HG03565 (cell line): Measurements from ENCODE around the gene ADD1.

Experiments
- ATAC-seq: cut with Tn5 transposase; IDR thresholded peaks from one replicate; pipeline ENCODE4 v1.9.1; 2021; ENCODE audit warnings: mild to moderate bottlenecking, moderate library complexity; ENCODE audit not compliant: unreplicated experiment

The ADD1 gene

DNA sequence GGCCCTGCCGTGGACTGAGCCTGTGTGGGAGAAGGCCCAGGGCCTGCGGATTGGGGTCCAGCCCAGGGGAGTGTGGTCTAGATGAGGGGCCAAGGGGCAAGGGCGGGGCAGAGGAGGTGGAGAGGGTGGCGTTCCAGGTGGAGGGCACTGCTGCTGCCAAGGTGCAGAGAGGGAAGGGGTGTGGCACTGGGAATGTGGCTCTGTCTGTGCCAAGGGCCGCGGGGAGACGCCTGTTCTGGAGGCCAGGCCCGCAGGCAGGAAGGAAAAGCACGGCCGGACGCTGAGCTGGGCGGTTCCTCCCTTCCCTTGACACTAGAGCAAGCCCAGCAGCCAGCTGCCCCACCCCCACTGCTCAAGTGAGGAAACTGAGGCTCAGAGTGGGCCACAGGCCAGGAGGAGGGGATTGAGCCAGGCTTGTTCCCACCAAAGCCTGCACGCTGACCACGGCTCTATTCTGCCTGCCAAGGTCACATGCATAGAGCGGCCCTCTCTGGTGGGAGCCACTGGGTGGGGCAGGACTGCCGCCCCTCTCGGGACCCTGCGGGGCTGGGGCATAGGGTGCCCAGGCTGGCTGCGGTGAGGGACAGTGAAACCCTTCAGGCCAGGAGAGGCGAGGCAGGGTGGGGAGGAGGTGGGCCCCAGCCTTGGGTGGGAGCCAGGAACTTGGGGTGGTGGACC is 37.8 kb upstream of the ADD1 start:
- no peak for ATAC-seq

DNA sequence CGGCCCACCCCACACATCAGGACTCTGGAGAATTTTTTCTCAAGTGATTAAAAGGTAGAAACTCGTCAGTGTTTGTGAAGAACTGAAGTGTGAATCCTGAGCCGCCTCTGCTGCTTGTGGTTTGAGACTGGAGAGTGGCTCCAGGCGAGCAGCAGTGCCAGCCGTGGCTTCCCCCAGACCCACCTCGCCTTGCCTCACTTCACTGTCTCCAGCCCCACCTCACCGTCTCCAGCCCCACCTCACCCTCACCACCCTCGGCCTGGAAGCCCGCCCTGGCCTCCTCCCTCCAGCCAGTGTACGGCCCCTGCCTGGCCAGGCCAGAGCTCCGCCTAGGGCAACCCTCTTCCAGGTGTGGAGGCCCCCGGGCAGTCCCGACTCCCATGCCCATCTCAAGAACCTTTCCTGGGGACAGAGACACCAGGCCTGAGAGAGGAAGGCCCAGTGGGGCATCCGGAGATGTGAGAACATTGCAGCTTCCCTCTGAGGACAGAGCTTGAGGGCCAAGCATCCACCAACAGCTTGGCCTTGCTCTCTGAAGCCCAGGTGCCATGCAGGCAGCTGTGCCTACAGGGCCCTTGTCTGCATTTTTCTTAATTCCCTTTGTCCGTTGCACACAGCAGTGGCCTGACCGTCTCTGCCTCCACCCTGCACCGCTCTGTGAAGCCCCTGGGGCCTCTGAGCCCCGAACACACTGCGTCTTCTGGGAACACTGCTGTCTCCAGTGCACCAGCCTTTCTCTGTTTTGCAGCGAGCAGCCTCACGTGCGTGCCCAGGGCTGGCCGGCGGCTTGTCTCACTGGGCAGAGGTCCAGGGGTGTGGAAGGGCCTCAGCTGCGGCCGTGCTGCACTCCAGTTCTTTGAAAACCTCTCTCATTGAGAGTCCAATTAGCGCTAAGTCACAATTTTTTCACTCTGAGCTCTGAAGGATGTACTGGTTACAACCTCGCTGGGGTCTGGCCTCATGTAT is 37.0 kb upstream of the ADD1 start:
- no peak for ATAC-seq

DNA sequence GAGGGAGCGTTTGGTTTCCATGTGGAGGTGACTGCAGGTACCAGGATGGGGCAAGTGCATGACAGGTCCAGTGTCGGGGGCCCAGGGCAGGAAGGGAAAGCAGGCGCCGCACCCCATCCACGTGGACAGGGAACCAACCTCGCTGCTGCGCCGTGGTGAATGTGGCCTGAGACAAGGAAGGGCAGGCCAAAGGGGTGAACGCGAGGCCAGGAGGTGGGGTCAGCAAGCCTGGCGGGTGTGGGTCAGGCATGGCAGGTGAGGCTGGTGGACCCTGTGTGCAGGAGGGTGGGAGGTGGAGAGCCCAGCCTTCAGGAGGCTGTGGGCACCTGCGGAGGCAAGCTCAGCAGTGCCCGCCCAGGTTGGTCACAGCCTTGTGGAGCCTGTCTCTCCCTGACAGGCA is 36.1 kb upstream of the ADD1 start:
- no peak for ATAC-seq

DNA sequence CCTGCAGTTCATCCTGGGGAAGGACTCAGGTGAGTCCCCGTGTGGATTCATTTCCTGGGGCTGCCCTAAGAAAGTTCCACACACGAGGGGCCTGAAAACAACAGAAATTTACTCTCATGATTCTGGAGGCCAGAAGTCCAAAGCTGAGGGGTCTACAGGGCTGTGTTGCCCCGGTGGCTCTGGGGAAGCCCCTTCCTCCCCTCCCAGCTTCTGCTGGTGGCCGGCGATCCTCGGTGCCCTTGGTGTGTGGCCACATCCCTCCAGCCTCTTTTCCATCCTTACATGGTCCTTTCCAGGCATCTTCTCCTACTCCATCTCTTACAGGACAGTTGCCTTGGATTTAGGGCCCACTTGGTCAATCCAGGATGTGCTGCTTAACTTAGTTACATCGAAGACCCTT is 35.6 kb upstream of the ADD1 start:
- ATAC-seq: no peak

DNA sequence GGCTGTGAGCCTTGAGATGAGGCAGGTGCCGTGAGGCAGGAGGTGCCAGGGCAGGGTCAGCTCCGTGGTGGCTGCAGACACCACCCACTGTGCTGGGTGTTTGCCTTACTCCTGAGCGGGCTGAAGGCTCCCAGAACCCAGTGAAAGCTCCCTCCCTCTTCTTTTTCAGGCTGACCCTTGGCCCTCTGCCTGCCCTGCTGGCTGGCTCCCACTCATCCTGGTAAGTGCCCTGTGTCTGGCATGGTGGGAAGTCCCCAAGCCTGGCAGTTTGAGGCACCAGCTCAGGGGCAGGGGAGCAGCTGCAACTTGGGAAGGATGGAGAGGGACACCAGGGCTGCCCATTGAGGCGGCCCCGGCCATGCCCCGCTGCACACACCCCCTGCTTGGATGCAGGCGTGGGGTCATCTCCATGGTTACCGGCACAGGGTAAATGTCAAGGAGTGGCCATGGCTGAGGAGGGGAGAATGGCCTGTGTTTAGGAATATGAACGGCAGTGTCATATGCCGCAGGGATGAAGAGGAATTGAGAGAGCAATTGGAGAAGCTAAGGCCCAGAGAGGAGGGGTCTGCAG is 33.9 kb upstream of the ADD1 start:
- ATAC-seq: no peak

DNA sequence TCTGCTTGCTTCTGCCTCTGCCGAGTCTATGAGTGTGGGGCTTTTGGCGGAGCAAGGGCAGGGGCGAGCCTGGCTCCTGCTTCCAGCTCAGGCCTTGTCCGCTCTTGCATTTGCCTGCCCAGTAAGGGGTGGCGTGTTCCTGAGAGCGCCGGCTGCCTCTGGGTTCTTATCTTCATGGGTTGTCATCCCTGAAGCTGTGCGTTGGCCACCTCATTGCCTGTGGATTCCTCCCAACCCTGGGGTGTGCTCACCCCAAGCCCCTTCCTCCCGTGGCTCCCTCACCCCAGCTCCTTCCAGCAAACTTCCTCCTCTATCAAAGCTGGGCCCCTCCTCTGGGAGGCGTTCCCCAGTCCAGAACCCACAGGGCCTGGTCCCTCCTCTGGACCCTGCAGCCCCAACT is 33.3 kb upstream of the ADD1 start:
- no peak for ATAC-seq

DNA sequence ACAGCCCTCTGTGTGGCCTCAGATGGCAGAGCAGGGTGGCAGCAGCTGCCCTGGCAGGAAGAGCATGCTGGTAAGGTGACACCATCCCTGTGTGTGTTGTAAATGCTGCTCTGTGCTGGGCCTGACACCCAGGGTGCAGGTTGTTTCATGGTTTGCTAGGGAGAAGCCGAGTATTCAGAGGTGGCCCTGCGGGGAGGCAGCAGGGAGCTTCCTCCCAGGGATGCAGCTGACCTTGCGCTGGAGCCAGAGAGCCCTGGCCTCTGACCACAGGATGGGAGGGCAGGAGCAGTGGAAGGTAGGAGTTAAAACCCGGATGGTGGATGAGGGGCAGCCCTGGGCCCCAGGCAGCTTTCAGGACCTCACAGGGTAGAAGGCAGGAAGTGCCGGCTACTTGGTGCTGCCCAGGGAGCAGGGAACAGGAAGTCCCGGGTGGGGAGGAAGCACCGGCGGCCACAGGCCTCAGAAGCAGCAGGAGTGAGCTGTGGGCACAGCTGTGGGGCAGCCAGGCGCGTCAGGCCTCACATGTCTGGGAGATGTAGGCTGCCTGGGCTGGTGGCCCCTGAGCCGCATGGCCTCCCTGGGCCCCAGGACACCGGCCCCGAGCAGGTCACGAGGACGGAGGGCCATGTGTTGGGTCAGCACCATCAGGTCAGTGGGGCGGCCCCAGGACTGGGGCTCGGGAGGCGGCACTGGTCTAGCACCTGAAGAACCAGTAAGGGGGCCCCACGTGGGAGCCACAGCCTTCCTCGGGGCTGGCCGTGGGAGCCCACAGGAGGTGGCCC is 31.6 kb upstream of the ADD1 start:
- ATAC-seq: peak; percentile 43

DNA sequence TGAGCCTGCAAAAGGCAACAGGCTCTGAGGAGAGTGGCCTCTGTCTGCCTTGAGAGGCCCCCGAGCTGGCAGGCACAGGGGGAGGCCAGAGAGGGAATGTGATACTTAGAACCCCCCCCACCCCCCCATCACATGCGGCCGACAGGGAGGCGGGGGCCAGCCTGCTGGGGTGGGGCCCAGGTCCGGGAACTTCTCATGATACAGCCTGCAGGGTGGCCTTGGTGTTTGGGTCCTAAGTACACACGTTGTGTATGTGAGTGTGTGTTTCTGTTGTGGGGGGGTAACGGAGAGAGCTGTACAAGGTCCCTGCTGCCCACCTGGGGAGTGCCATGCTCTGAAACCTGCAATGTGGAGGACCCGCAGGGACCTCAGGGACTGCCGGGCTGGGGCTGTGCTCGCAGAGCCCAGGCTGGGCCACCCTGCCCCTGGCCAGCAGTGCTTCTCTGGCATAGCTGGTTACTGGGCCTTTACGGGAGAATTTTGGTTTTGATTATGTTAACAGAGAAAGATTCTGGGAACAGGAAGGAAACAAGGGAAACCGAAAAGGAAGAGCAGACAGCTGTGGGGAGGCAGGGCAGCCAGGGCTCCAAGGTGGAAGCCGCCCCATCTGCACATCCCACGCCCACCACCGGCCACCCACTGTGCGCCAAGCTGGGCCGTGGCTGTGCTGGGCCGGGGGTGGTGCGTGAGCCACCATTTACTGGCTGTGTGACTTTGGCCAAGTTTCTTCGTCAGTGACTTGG is 30.9 kb upstream of the ADD1 start:
- ATAC-seq: no peak

DNA sequence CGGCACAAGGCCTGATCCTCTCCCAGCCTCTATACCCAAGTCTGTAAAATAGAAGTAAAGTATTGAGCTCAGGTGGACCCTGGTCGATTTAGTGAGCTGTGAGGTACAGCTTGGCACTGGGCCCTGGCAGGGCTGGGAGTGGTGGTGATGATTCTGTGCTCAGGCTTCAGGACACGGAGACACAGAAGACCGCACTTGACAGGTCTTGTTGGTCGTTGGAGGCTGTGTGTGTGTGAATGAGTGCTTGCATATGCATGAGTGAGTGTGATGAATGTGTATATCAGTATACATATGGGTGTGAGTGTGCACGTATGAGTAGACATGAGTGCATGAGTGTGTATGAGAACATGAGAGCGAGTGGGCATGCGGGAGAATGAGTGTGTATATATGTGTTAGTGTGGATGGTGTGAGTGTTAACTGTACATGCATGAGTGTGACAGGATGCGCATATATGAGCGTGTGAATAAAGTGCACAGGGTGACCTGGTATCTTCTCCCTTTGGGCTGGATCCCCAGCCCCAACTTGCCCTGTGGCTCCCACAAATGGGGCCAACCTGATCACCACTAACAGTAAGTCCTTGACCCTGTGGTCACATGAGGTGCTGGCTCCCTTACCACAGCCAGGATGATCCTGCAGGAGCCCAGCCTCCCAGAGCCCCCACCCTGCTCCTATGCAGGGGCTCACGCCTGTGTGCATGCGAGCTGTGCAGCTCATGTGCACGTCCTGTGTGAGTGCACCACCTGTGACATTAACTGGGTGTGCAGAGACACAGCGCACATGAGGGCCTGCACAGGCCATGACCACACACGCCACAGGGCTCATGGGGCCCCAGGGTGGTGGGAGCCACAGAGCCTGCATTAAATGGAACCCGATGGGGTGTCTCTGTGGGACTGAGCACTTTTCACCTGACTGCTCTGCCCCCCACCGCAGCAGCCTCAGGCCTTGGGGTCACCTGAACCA is 29.9 kb upstream of the ADD1 start:
- no peak for ATAC-seq

DNA sequence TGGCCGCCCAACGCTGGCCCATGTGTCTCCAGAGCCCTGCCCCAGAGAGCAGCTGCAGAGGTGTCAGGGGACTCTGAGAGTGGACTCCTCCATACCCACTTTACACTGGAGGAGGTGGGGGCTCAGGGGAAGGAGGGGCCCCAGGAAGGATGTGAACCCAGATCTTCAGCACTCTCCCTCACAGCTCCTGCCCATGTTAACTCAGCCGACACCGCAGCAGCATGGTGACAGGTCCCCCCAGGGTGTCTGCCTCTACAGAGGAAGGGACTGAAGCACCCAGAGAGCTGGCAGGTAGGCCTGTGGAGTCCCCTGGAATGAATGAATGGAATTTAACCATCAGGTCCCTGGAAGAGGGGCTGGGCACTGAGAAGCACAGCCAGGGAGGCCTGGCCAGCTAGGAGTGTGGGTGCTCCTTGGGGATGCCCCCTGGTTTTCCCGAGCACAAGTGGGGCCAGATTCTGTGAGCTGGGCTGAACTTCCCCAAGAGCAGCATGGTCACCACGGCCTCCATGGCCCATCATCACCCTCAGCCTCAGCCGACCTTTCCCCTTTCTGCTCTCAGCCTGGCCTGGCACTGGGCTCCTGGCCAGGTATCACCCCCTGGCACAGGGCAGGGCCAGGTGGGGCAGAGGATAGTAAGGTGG is 28.9 kb upstream of the ADD1 start:
- no peak for ATAC-seq

DNA sequence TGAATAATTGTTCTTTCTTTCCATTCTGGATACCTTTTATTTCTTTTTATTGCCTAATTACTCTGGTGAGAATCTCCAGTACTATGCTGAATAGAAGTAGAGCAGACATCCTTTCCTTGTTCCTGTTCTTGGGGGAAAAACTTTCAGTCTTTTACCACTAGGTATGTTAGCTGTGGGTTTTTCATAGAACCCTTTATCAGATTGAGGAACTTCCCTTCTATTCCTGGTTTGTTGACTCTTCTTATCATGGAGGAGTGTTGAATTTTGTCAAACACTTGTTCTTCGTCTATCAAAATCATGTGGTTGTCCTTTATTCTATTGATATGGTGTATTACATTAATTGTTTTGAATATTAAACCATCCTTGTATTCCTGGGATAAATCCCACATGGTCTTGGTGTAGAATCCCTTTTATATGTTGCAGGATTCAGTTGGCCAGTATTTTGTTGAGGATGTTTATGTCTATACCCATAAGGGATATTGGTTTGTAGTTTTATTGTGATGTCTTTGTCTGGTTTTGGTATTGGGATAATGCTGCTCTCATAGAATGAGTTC is 27.2 kb upstream of the ADD1 start:
- ATAC-seq: no peak

DNA sequence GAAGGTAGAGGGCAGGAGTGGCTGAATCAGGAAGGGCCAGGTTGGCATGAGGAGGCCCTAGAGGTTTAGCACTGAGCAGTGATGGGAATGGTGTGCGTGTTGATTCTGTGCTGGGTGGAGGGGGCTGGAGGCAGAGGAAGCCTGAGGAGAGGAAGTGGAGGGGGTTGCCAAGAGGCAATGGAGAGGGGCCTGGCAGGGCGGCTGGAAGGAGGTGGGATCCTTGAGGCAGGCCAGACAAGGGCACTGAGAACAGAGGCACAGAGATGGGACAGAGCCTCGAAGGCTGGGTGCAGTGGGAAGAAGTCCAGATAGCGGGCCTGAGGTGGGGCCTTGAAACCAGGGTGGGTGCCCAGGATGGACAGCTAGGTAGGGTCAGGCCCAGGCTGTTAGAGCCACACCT is 26.5 kb upstream of the ADD1 start:
- no peak for ATAC-seq

DNA sequence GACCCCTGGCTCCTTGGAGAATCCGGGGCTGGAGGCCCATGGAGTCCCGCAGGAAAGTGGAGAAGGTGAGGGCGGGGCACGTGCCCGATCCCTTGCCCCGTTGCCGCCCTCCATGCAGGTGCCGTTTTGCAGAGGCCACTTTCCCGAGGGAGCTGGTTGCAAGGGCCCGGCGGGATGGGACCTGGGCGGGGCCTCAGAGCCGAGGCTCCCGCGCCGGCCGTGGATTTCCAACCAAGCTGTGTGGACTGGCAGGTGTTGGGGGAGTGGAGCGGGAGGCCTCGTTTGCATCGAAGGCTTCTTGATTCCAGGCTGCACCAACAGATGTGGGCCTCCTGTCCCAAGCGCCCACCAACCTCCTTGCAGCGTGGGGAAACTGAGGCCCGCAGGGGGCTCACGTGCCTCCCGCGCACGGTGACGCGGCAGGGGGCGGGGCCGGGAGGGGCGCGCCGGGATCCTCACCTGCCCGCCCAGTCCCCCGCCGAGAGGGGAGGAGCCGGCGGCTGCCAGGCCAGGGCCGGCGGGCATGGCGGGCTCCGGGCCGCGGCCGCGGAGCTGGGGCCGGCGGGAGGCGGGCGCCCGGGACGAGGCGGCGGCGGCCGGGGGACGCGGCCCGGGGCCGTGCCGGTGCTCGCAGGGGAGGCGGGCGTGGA is 25.8 kb upstream of the ADD1 start:
- ATAC-seq: no peak

DNA sequence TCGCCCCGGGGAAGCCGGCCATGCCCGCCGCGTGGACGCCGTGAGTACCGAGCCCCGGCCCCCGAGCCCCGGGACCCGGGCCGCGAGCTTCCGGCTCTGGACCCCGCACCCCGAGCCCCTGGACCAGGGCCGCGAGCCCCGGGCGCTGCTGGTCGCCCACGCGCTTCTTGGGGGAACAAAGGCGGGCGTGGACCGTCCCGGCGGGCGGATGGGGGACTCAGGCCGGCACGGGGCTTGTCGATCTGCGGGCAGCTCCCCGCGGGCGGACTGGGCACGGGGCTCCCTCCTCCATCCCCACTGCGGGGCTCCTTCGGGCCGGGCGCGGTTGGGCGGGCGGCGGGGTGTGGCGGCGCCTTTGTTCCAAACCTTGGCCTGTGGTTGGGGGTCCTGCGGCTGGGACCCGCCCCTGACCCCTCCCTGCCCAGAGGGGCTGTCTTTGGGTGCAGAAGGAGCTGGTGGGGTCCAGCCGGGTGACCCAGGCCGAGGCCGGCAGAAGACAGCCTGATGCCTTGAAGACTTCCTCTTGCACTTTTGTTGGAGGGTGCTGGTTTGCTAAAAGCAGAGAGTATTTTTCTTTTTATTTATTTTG is 25.2 kb upstream of the ADD1 start:
- no peak for ATAC-seq

DNA sequence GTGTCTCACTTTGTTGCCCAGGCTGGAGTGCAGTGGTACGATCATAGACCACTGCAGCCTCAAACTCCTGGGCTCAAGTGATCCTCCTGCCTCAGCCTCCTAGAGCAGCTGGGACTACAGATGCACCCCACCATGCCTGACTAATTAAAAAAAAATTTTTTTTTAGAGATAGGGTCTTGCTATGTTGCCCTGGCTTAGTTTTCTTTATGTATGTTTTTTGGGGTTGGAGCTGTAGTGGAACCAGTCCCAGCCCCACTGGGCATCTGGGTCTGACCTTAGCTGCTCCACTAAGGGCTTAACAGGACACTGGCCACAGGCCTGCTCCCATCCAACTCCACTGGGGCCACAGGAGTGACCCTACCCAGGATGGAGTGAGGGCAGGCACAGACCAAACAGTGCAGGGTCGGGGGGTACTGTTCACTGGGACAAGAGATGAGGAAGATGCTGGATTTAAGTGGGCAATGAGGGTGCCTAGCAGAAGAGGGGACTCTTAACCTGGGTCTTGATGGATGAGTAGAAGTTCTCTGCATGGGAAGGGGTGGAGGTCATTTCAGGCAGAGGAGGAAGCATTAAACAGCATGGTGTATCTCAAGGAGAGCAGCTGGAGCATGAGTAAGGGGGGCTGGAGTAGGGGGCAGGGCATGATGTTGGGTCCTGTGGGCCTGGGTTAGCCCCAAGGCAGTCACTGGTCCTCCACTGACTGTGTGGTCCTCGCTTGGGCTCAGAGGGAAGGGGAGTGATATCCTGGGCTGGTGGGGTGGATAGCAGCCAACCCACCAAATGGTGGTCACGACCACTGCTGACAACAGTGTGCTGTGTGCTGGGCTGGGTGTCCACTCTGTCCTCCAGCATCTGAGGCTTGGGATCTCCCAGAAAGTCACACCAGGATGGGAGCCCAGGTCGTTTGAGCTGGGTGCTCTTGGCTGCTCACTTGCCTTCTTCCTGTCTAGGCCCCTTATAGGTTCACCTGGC is 24.1 kb upstream of the ADD1 start:
- no peak for ATAC-seq

DNA sequence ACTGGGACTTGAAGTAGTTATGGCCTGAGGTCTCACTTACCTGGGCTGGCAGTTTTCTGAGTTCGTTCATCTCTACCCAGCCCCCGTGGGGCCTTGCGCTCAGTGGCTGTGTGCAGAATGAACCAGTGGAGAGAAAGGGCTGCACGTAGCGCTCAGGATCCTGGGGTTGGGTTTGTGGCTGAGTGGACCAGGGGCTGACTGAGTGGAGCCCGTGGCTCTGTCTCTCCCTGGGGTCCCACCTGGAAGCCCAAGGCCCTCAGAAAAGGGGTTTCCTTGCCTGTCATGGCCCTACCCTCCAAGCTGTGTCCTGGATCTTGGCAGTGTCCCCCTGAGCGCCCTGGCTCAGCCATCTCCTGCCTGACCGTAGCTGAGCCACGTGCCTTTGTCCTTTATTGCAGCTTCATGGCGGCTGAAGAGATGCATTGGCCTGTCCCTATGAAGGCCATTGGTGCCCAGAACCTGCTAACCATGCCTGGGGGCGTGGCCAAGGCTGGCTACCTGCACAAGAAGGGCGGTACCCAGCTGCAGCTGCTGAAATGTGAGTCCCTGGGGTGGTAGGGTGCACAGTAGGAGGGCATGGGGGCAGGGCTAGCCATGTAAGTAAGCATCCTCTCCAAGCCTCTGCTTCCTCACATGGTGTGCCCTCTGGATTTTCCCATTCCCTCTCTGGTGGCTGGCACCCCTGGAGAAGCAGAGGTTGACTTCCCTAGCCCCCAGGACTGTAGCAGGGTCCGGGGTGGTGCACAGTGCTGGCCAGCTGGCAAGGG is 23.2 kb upstream of the ADD1 start:
- ATAC-seq: no peak
